Activated CD4-positive, alpha-beta T cell treated with anti-CD3 and anti-CD28 coated beads, Interleukin-2, amount 50 U/mL, for 4 hours (primary cell): ENCODE results near the gene PDZRN3.

Experiments
- DNase-seq, 2 experiments: peaks; one replicate each; pipeline ENCODE4 v3.0.0-alpha.2; 2020

Gene PDZRN3

DNA sequence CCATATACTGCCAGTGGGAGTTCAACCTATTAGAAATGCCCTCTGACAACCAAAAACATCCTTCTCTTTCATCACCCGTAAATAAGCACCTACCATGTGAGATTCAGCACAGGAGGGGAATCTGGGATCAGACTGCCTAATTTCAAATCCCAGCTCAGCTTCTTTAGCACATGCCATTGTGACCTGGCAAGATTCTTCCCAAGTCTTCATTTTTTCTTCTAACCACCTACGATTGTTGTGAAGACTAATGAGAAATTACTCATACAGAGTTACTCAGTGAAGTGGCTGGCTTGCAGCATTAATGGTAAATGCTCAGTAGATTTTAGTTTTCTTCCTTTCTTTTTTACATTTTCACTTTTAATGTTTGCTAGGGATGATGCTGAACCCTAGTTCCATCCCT is 176.7 kb downstream of the PDZRN3 start:
- DNase-seq: no peak

GRCh38 chr3:73447111-73447510 is 177.6 kb downstream of the PDZRN3 start:
- DNase-seq: no peak

GRCh38 chr3:73446467-73447110 is 178.2 kb downstream of the PDZRN3 start:
- no peak for DNase-seq

DNA sequence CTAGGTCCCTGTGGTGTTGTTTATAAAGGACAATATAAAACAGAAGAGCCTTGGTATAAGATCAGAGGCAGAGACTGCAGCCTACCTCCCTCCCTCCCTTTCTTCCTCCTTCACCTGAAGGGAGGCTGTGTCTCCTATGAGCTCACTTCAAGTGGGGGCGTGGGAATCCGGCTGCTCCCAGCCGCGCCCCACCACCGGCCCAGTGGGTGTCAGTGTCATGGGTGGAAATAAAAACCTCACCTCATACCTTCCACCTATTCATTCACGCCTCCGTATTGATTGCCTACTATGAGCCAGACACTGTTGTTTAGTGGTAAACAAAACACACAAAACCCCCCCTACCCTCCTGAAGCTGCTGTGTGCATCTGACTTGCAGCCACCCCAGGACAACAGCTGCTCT is 181.9 kb downstream of the PDZRN3 start:
- DNase-seq: no peak

GRCh38 chr3:73442152-73442551 is 182.6 kb downstream of the PDZRN3 start:
- DNase-seq: no peak

DNA sequence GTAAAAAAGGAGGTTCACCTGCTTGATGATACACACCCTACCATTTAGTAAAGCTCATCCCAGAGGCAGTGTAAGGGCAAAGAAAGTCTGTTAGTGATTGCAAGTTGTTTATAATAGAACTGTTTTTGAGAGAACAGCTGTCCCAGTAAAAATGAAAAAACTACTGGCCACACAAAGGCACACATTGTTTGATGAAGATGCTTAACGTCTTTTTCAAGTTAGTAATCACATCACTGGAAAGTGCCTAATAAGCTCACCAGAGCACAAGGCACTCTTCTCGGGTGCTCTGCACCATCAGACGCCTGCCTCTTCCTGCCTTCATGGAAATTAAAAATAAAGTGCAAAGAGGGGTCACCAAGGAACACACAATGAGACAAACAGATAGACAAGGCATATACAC is 186.9 kb downstream of the PDZRN3 start:
- DNase-seq: no peak

- DNase-seq: no peak
Observed at GRCh38 chr3:73435055-73435454, 189.7 kb downstream of the PDZRN3 start.

DNA sequence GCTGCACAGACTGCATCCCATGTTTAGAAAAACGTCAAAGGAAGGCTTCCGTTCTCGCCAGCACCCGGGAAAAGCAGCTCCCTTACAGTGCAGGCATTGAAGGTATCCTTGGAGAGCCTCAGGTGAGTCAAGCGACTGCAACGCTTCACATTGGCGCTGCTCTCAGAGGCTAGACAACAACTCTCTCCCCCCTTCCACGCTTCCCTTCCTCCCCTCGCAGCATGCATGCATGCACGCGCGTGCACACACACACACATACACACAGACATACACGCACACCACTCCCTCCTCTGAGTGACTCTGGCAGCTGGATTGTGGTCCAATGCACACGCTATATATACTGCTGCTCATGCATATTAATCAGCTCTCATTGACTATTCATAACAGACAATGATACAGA is 191.1 kb downstream of the PDZRN3 start:
- no peak for DNase-seq

GRCh38 chr3:73433079-73433478 is 191.7 kb downstream of the PDZRN3 start:
- DNase-seq: no peak

DNA sequence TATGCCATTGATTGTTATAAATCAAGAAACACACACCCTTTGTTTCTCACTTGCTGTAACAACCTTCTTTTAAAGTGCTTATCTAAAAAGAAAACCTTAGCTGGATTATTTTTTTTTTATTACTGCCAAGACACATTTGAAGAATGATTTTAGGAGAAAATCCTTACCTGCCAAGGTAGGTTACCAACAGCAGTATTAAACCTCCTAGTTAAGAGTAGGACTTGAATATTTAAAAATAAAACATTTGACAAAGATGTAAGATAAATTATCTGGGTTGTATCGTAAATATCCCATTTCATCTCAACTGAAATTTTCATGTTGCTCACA is 192.1 kb downstream of the PDZRN3 start:
- no peak for DNase-seq

DNA sequence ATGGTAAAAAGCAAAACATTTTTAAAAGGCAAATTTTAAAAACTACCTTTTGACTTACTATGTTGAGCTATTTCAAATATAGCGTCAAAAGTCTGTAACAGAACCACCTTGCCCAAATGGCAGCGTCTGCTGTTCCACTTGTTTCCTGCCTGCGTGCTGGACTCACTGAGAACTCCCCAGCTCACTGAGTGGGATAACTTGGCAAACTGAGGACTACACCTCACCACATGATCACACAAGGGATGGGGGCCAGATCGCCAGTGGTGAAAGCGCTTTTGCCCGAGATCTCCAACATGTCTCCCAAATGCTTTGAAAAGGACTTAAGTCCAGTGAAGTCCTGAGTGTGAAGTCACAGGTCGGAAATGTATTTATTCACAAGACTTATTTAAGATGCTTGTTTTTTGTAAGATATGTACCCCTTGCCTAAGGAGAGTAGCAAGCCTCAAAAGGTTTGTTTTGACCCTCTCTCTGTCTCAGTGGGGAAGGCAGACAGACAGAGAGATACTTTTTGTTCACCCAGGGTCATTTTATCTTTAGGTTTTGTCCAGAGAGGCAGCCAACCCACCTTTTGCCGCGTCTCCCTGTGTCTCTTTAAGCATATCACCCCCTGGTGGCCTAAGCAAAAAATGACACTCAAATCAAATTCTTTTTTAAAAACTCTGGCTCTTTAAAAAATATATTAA is 192.6 kb downstream of the PDZRN3 start:
- no peak for DNase-seq

DNA sequence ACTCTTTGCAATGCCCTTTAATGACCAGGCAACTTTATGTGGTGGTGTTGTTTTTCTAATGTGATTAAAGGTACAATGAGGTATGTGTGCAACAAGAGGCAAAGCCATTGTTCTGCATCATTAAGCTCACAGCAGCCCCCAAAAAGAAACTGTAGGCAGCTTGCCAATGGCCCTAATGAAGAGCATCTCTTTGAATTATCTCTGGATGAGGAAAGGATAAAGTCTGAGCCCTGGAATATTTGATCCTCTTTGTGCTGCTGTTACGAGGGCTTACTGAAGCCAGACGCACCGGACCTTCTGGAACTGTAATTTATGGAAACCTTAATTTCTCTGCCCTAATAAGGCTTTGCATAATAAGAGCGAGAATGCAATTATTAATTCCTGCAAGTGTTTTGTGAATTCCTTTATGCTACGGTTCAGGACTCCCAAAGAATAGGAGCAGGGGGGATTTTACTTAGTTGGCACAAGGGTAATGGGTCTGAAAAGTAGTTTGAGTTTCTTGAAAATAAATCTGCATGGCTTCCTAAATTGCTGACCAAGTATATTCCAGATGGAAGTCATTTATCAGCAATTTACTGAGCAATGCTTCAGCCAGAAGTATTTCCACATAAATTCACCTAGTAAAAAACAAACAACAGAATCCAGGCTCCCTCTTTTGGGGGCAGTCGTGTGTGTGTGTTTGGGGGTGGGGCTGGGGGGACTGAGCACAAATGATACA is 193.4 kb downstream of the PDZRN3 start:
- no peak for DNase-seq

- no peak for DNase-seq
Observed at GRCh38 chr3:73427048-73427706, 197.6 kb downstream of the PDZRN3 start.

DNA sequence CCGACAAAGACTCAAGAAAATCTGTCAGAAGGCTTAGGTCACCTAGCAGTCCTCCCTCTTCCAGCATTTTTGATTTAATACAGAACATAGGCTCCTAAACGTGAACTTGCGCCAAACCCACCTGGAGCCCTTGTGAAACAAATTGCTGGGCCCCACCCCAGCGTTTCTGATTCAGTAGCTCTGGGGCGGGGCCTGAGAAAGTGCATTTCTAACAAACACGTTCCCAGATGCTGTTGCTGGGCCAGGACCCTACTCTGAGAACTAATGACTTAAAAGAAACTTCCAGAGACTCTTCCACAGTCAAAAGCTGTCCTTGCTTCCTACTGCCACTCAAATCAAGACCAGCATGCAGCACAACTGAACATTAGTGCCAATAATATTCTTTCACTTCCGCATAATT is 198.1 kb downstream of the PDZRN3 start:
- DNase-seq: no peak

DNA sequence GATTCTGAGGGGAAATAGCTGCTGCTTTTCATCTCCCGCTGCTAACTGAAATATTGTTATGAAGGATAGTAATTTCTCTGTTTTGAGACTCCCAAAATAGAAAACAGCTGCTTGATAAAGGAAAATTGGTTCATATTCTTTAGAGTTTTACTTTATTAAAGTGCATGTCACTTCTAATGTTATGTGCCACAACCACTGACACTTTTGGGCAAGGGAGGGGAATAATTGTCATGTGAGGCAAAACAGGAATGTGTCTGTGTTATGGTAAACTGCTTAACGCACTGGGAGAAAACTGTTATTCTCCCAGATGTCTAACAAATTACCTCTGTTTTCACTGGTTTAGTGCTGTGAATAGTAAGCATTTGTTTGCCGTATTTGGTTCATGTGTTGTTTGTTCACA is 201.6 kb downstream of the PDZRN3 start:
- DNase-seq: no peak

DNA sequence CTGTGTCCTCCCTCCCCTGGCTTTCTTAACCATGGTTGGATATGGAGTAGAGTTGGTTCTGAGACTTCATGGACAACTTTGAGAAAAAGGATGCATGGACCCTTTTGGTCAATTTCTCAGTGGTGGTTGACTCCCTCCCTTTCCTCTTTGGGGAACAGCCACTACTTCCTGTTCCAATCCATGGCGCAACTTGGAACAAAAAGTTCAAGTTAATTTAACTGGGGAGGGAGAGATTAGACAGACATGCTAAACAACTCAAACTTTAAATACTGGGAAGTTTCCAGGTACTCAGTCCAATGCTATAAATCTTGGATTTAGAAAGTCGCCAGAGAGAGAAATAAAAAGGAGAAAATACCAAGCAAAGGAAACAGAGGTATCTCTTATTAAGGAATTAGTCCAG is 202.2 kb downstream of the PDZRN3 start:
- no peak for DNase-seq

DNA sequence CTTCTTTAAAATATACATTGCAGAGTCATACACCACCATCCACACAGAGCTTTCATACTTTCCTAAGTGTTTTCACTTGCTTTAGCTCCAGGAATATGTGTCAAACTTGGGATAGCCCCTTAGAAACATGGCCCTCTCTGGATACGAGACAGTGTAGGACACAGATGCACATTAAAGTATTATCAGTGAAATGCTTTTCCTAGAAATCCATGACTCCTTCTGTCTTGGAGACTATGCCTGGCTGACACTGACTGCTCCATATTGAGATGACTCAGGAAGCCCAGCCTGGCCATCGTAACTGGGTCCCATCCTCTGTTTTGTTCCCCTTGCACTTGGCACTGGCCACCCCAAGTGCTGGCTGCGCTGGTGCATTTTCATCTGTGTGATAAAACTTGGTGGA is 204.8 kb downstream of the PDZRN3 start:
- DNase-seq: no peak

DNA sequence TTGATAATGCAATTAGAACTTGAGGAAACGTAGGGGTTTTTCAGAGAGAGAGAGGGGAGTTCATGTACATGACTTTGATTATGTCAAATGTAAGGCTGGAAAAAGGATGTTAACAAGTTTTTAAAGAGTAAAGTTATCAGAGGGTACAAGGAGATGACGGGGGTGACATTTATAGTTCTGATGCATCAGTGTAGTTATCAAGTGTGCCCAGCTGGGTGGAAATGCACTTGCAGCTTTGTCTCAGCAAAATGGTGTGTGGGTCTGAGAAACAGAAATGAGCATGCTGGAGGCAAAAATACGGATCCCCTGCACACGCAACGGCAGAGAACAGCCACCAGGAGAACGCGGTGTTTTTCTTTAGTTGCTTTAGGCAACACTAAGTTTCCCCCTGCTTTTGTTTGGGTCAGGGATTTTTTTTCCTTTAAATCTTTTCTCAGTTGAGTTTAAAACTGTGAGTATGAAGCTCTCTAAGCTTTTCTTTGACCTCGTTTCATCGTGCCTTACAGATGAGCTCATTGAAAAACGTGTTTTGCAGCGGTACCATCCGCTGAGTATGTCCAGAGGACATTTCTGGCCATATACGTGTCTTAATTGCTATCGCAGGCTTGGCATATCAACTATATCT is 205.4 kb downstream of the PDZRN3 start:
- DNase-seq: no peak

DNA sequence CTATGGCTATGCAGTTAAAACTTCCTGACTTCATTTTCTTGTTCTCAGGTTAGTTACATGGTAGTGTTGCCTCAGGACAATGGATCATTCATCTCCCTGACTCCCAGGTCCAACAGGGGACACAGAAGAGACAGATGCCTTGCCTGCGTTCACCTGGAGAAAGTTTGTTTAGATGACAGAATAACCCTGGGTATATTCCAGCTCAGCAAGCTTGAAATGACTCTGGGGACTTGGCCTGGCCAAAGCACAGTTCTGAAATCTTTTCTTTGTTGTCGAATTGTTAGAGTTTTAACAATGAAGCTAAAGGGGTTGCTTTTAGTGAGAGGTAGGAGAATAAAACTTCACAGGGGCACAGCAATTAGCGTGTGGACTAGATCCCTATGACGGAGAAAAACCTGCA is 206.1 kb downstream of the PDZRN3 start:
- DNase-seq: no peak

DNA sequence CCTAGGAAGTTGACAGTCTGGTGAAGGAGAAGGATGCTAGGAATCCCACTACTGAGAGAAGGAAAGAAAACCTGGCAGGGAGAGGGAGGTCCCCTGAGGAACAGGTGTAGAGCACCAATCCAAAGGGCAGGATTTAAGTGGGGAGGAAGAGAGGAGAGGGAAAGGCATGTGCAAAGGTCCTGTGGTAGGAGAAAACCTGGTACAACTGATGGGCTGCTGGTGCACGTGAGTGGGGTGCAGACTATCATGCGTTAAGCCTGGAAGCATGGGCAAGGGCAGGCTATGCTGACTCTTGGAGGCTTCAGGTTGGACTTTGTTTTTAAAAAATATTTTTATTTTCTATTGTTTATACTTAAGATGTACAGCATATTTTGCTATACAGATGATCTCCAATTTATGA is 209.6 kb downstream of the PDZRN3 start:
- no peak for DNase-seq

DNA sequence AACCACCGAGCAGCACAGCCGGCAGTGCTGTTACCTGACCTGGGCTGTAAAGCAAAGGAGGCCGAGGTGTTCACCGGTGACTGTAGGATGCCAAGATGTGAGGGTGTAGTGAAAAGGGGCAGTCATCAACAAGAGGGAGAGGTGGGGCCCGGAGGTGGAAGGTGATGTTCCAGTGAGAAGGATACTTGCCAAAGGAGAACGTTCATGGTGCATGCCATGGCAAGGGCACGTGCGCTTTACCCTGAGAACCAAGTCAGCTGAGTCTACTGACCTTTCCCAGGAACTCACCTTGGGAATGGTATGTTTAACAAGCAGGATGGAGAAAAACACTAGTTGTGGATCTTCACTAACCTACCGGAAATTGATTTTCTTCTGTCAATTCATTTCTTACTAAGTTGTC is 211.1 kb downstream of the PDZRN3 start:
- no peak for DNase-seq

GRCh38 chr3:73411993-73412392 is 212.7 kb downstream of the PDZRN3 start:
- no peak for DNase-seq

DNA sequence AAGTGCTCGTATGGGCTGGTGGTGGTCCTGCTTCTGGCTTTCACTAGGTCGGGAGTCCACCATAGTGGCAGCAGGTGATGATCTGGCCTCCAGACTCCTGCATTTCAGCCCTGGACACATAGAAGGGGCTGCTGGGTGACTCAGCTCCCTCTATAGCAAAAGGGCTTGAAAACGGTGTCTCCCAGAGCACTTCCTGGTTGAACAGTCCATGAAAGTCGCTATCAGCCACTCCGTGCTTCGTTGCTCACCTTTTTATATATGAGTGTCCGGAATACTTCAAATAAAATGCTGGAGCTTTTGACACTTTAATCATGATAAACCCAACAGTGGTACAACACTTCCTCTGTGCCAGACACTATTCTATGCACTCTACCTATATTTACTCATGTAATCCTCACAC is 213.2 kb downstream of the PDZRN3 start:
- DNase-seq: no peak
